ENCODE results near the gene AGPAT1. TPM values are rescaled to one million over a fixed set of nuclear protein-coding genes. Genes with fewer than 3 reads are reported as not detected.

Gene AGPAT1
- total RNA-seq, 1 experiment from 2014 or later, result 58.9 TPM

DNA sequence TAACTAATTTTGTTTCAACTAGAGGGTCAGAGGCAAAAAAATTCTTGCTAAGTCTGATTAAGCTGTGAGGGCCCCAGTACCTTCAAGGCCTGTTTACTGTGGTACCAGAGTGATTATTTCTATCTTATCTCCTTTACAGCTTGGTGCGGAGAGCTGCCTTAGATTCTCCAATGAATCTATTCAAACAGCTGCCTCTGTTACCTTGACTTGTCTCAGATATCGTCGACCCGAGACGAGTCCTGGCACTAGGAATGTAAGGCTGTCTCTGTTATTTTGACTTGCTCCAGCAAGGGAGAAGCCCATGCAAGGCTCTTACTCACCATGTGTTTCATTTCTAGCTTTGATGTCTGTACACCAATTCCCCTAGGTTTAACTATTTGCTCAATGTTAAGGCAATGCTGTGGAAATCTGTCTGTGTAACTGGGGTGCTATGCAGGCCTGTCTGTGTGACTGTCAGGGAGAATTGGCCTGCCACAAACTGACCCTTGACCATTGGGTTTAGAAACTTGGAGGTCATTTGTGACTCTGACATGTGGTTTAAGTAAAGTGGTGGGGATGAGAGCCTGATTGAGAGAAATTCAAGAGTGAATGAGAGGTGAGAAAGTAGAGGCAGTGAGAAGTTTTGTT lies 35.4 kb downstream of the AGPAT1 start:
- Histone ChIP-seq H4K20me1 (ENCODE audit: insufficient read depth) (no peaks in the 10 kb centered on the region), H3K79me2 (ENCODE audit: low read depth) (no peaks in the 10 kb centered on the region), H3K4me2 (no peak overlapping the region), H3K9me2 (ENCODE audit: insufficient read depth) (no peaks in the 10 kb centered on the region), H3K4me3 (no peak overlapping the region), H2AFZ (no peak overlapping the region), H3K9me3 (ENCODE audit: insufficient read depth, low read depth) (no peaks in the 10 kb centered on the region), H3K36me3 (ENCODE audit: low read depth) (no peaks in the 10 kb centered on the region), H3K4me1 (replicated peaks; ENCODE audit: insufficient read depth) (peaks cover 19% of the 10 kb centered on the region), H3K27me3 (ENCODE audit: insufficient read depth, low read depth) (no peaks in the 10 kb centered on the region), H3F3A (ENCODE audit: insufficient read depth, low read depth) (peaks cover 16% of the 10 kb centered on the region; the same call in 1 of the 2 replicates), H3K27ac (no peak overlapping the region)
- TF ChIP-seq, protein P1, sequence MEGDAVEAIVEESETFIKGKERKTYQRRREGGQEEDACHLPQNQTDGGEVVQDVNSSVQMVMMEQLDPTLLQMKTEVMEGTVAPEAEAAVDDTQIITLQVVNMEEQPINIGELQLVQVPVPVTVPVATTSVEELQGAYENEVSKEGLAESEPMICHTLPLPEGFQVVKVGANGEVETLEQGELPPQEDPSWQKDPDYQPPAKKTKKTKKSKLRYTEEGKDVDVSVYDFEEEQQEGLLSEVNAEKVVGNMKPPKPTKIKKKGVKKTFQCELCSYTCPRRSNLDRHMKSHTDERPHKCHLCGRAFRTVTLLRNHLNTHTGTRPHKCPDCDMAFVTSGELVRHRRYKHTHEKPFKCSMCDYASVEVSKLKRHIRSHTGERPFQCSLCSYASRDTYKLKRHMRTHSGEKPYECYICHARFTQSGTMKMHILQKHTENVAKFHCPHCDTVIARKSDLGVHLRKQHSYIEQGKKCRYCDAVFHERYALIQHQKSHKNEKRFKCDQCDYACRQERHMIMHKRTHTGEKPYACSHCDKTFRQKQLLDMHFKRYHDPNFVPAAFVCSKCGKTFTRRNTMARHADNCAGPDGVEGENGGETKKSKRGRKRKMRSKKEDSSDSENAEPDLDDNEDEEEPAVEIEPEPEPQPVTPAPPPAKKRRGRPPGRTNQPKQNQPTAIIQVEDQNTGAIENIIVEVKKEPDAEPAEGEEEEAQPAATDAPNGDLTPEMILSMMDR (conservative IDR thresholded peaks at IDR 0.05), result no peak
- no peak for TF ChIP-seq EZH2 (IDR thresholded peaks at IDR 0.05; ENCODE audit: low read depth)
- DNase-seq, result no peak
- CTCF ChIA-PET, result interaction anchor here (0.6 kb wide), 1 partner anchor 471 kb away, joined by 13 read pairs; no protein-coding TSS in a partner anchor
- POLR2A ChIA-PET (ENCODE audit: unreplicated experiment), result no interaction called here
- intact Hi-C loops (cut with micrococcal nuclease; ENCODE audit: unreplicated experiment), result no loop called here
- no TSS peak for BruUV-seq (replicated peaks)

DNA sequence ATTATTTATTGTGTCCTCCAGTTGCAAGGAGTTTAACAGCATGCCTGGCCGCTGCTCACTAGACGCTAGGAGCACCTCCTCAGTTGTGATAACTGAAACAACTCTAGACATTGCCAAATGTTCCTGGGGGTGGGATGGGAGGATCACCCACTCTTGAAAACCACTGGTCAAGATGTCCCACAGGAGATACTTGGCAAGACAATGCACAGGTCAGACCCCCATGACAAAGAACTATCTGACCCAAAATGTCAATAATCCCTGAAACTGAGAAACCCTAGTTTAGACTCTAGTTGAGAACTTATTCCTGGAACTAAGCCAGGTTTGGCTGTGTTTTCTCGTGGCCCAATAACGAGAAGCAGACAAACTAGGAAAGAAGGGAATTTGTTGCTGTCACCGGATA lies 36.3 kb downstream of the AGPAT1 start:
- DNase-seq, result no peak
- POLR2A ChIA-PET (ENCODE audit: unreplicated experiment), result interaction anchor here (0.6 kb wide), 1 partner anchor 178 kb away, joined by 3 read pairs; no protein-coding TSS in a partner anchor
- Histone ChIP-seq H3K27ac (no peak overlapping the region), H2AFZ (no peak overlapping the region), H4K20me1 (ENCODE audit: insufficient read depth) (no peaks in the 10 kb centered on the region), H3K4me2 (no peak overlapping the region), H3K4me3 (no peak overlapping the region), H3K36me3 (ENCODE audit: low read depth) (no peaks in the 10 kb centered on the region), H3K27me3 (ENCODE audit: insufficient read depth, low read depth) (no peaks in the 10 kb centered on the region), H3K4me1 (replicated peaks; ENCODE audit: insufficient read depth) (peaks cover 12% of the 10 kb centered on the region), H3K79me2 (ENCODE audit: low read depth) (no peaks in the 10 kb centered on the region), H3K9me2 (ENCODE audit: insufficient read depth) (no peaks in the 10 kb centered on the region), H3F3A (ENCODE audit: insufficient read depth, low read depth) (peaks cover 9% of the 10 kb centered on the region; the same call in 1 of the 2 replicates), H3K9me3 (ENCODE audit: insufficient read depth, low read depth) (no peaks in the 10 kb centered on the region)
- BruUV-seq (replicated peaks), result no TSS peak
- intact Hi-C loops (cut with micrococcal nuclease; ENCODE audit: unreplicated experiment), result no loop called here
- CTCF ChIA-PET, result no interaction called here
- TF ChIP-seq EZH2 (IDR thresholded peaks at IDR 0.05; ENCODE audit: low read depth), result no peak
- TF ChIP-seq, protein P1 (conservative IDR thresholded peaks at IDR 0.05), result no peak

DNA sequence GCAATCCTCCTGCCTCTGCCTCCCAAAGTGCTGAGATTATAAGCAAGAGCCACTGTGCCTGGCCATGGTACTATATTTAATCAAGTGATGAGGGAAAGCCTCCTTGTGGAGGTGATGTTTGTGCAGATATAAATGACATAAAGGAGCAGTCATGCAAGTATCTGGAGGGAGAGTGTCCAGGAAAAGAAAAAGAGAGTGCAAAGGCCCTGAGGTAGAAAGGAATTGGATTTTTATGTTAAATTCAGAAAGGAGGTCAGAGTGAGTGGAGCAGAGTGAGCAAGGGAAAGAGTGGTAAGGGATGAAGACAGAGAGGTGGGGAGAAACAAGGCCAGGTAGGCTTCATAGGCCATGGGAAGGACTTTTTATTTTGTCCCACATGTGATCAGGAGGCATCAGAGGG lies 38.4 kb downstream of the AGPAT1 start:
- ChIA-PET CTCF (no interaction called here), POLR2A (ENCODE audit: unreplicated experiment) (no interaction called here)
- Histone ChIP-seq H3K4me2 (no peak overlapping the region), H3K27me3 (ENCODE audit: insufficient read depth, low read depth) (no peaks in the 10 kb centered on the region), H3K9me3 (ENCODE audit: insufficient read depth, low read depth) (no peaks in the 10 kb centered on the region), H4K20me1 (ENCODE audit: insufficient read depth) (no peaks in the 10 kb centered on the region), H3F3A (ENCODE audit: insufficient read depth, low read depth) (no peaks in the 10 kb centered on the region), H3K9me2 (ENCODE audit: insufficient read depth) (no peaks in the 10 kb centered on the region), H3K36me3 (ENCODE audit: low read depth) (no peaks in the 10 kb centered on the region), H3K4me1 (replicated peaks; ENCODE audit: insufficient read depth) (peaks cover 2% of the 10 kb centered on the region), H3K4me3 (no peak overlapping the region), H3K27ac (no peak overlapping the region), H2AFZ (no peak overlapping the region), H3K79me2 (ENCODE audit: low read depth) (no peaks in the 10 kb centered on the region)
- no peak for DNase-seq
- BruUV-seq (replicated peaks), result no TSS peak
- TF ChIP-seq, protein P1 (conservative IDR thresholded peaks at IDR 0.05), result no peak
- TF ChIP-seq EZH2 (IDR thresholded peaks at IDR 0.05; ENCODE audit: low read depth), result no peak
- intact Hi-C loops (cut with micrococcal nuclease; ENCODE audit: unreplicated experiment), result no loop called here
